ENCODE measurements around the gene CHI3L1. TPM values are rescaled to one million over a fixed set of nuclear protein-coding genes. Genes with fewer than 3 reads are reported as not detected.

Gene CHI3L1
- total RNA-seq, 1 experiment from 2014 or later: not detected

- no peak overlapping the region for H3K4ac ChIP-seq (ENCODE audit: low read depth, low read length)
- Mint-ChIP-seq H3K27me3 (ENCODE audit: low read depth) (peaks cover 16% of the 10 kb centered on the region), H3K27ac (no peak overlapping the region), H3K36me3 (ENCODE audit: insufficient read depth in 1 of 3, low read depth in 3 of 3) (no peaks in the 10 kb centered on the region), H3K4me3 (no peak overlapping the region), H3K4me1 (peaks cover 3 to 8% of the 10 kb centered on the region in 2 experiments; a peak in 3 of 4 replicates), H3K9me3 (no peaks in the 10 kb centered on the region)
- H3K27me3 ChIP-seq (ENCODE audit: insufficient read depth, low read length): no peaks in the 10 kb centered on the region
- no peaks in the 10 kb centered on the region for H3K79me2 ChIP-seq (ENCODE audit: insufficient read depth, low read length)
- H3K9me3 ChIP-seq (ENCODE audit: control insufficient read depth, low read depth, low read length): no peaks in the 10 kb centered on the region
- no peak overlapping the region for H4K5ac ChIP-seq (ENCODE audit: insufficient read length, low read depth, low read length)
- H2AFZ ChIP-seq (ENCODE audit: low read length): no peak overlapping the region
- TF ChIP-seq, protein P1, sequence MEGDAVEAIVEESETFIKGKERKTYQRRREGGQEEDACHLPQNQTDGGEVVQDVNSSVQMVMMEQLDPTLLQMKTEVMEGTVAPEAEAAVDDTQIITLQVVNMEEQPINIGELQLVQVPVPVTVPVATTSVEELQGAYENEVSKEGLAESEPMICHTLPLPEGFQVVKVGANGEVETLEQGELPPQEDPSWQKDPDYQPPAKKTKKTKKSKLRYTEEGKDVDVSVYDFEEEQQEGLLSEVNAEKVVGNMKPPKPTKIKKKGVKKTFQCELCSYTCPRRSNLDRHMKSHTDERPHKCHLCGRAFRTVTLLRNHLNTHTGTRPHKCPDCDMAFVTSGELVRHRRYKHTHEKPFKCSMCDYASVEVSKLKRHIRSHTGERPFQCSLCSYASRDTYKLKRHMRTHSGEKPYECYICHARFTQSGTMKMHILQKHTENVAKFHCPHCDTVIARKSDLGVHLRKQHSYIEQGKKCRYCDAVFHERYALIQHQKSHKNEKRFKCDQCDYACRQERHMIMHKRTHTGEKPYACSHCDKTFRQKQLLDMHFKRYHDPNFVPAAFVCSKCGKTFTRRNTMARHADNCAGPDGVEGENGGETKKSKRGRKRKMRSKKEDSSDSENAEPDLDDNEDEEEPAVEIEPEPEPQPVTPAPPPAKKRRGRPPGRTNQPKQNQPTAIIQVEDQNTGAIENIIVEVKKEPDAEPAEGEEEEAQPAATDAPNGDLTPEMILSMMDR (conservative IDR thresholded peaks at IDR 0.05): no peak
- no peak overlapping the region for H3K9ac ChIP-seq (ENCODE audit: extremely low read depth, insufficient read length, low read length)
- no peak overlapping the region for H2BK12ac ChIP-seq (ENCODE audit: insufficient read length, low read depth, low read length)
- no peak for DNase-seq
- H3K23ac ChIP-seq (ENCODE audit: insufficient read length, low read depth, low read length): no peak overlapping the region
- no peaks in the 10 kb centered on the region for H4K20me1 ChIP-seq (ENCODE audit: control insufficient read depth, insufficient read depth, insufficient read length)
- H3K4me2 ChIP-seq (ENCODE audit: insufficient read depth, insufficient read length, low read length): no peak overlapping the region
- H3T11ph ChIP-seq (ENCODE audit: low read length): no peak overlapping the region
- H2AK5ac ChIP-seq (ENCODE audit: insufficient read length, low read length): no peak overlapping the region
- H2BK120ac ChIP-seq (ENCODE audit: low read depth, low read length, poor library complexity, severe bottlenecking): no peak overlapping the region
- H3K56ac ChIP-seq (ENCODE audit: insufficient read length, low read depth, low read length): no peak overlapping the region
- H2BK15ac ChIP-seq (ENCODE audit: low read depth, low read length): no peak overlapping the region
- no CpG with 5 or more reads among the region's 8 CpGs for WGBS (ENCODE audit: extremely low coverage, insufficient read length, low lambda C conversion rate)
- no peaks in the 10 kb centered on the region for H3K79me1 ChIP-seq (ENCODE audit: insufficient read depth, low read depth, low read length, poor library complexity, severe bottlenecking)
- no peak overlapping the region for H3K14ac ChIP-seq (ENCODE audit: insufficient read depth, low read length)
- H3K23me2 ChIP-seq (ENCODE audit: insufficient read length, low read depth, low read length, poor library complexity, severe bottlenecking): no peaks in the 10 kb centered on the region
- H3K27ac ChIP-seq (ENCODE audit: insufficient read length, low read depth, low read length): no peak overlapping the region
- H4K8ac ChIP-seq (replicated peaks; ENCODE audit: insufficient read length, low read depth, low read length): no peak overlapping the region
- no peak overlapping the region for H2BK20ac ChIP-seq (ENCODE audit: low read depth, low read length, poor library complexity, severe bottlenecking)
- no peak overlapping the region for H4K91ac ChIP-seq (ENCODE audit: insufficient read length, low read depth, low read length)
- H3K18ac ChIP-seq (ENCODE audit: insufficient read length, low read depth, low read length): no peak overlapping the region
- no peaks in the 10 kb centered on the region for H3K4me1 ChIP-seq (ENCODE audit: insufficient read depth, low read length)
- no peak overlapping the region for H2BK5ac ChIP-seq (ENCODE audit: insufficient read length, low read length)
Measured at GRCh38 chr1:203165800-203166161, 20.7 kb downstream of the CHI3L1 start.
